HepG2 (cell line): ENCODE measurements around the gene KL. TPM values are rescaled to one million over a fixed set of nuclear protein-coding genes. Genes with fewer than 3 reads are reported as not detected.

ENCODE experiments used
- ATAC-seq: fragments of 200-7000 bp; cut with Tn5 transposase; 3 replicates; pipeline ENCODE4 v1.9.1; 2020; ENCODE audit warnings: mild to moderate bottlenecking, moderate library complexity
- BruUV-seq: library from RNA; stranded (reverse); fragments of 400-500 nt; replicated peaks from 2 replicates; lab custom pipeline; 2021; lab: Mats Ljungman, UMichigan
- CTCF ChIA-PET: fragments of 300-600 bp; formaldehyde crosslinking; extraction: SDS; loops from one replicate; lab custom pipeline; 2021; ENCODE audit warnings: low total read pairs, inconsistent platforms, low intra/inter-chr PET ratio; lab: Yijun Ruan, JAX
- POLR2A ChIA-PET: fragments of 350-600 bp; sonication (Branson Sonifier 250); formaldehyde crosslinking; loops from one replicate; lab custom pipeline; 2020; ENCODE audit warnings: antibody characterized with exemption, inconsistent platforms; lab: Yijun Ruan, JAX
- DNase-seq: peaks from one replicate; pipeline ENCODE4 v3.0.0-alpha.2; 2015; ENCODE audit warnings: low spot score
- FAIRE-seq: peaks from 3 replicates; lab custom pipeline; 2011; peaks lifted over from hg19 to GRCh38; lab: Jason Lieb, UNC
- H2AFZ ChIP-seq: one replicate; pipeline ENCODE4 v1.6.1; 2011; ENCODE audit warnings: low read length, inconsistent platforms
- H3K27ac ChIP-seq: fragments of 300-600 bp; 3 replicates; pipeline ENCODE4 v1.8.0; 2011; ENCODE audit warnings: mixed run types, mild to moderate bottlenecking, mixed read lengths, low read length, inconsistent platforms; ENCODE audit not compliant: insufficient read depth; ENCODE audit errors: extremely low read length
- H3K27me3 ChIP-seq, 2 experiments: fragments of 200-600 bp in 1 of 2; 2 replicates in 1 of 2; 3 replicates in 1 of 2; pipeline versions ENCODE4 v1.6.0 to v1.8.0; 2011; ENCODE audit warnings: low read length in 2 of 2, mild to moderate bottlenecking in 2 of 2, moderate library complexity in 2 of 2, inconsistent platforms in 1 of 2; ENCODE audit not compliant: insufficient read depth in 2 of 2, control insufficient read depth in 1 of 2
- H3K36me3 ChIP-seq, 2 experiments: fragments of 200-600 bp in 1 of 2; replicated peaks in 1 of 2; 2 replicates in 1 of 2; 3 replicates in 1 of 2; pipeline versions ENCODE4 v1.5.1 to v1.8.0; 2011; ENCODE audit warnings: low read length in 2 of 2, inconsistent platforms in 1 of 2; ENCODE audit not compliant: insufficient read depth in 2 of 2, control insufficient read depth in 1 of 2
- H3K4me1 ChIP-seq: 2 replicates; pipeline ENCODE4 v1.5.1; 2012; ENCODE audit warnings: low read length, inconsistent platforms; ENCODE audit not compliant: insufficient read depth
- H3K4me2 ChIP-seq: 2 replicates; pipeline ENCODE4 v1.6.0; 2011; ENCODE audit warnings: low read depth, low read length, inconsistent platforms
- H3K4me3 ChIP-seq, 3 experiments: fragments of 200-600 bp in 1 of 3; sonication (generic), shearing (Covaris generic) in 1 of 3; replicated peaks in 1 of 3; 2 replicates each; pipeline ENCODE4 v1.5.1; 2011 to 2016; ENCODE audit warnings: low read length in 3 of 3, inconsistent platforms in 2 of 3, low read depth in 2 of 3, mild to moderate bottlenecking in 2 of 3, control low read depth in 1 of 3, mixed read lengths in 1 of 3; ENCODE audit not compliant: insufficient read depth in 1 of 3
- H3K79me2 ChIP-seq: one replicate; pipeline ENCODE4 v1.6.1; 2011; ENCODE audit warnings: low read length, inconsistent platforms; ENCODE audit not compliant: insufficient read depth
- H3K9ac ChIP-seq: 2 replicates; pipeline ENCODE4 v1.6.0; 2011; ENCODE audit warnings: mild to moderate bottlenecking, low read depth, low read length, inconsistent platforms; ENCODE audit not compliant: insufficient read depth
- H3K9me3 ChIP-seq: 2 replicates; pipeline ENCODE4 v1.5.1; 2012; ENCODE audit warnings: mild to moderate bottlenecking, low read length
- H4K20me1 ChIP-seq: 2 replicates; pipeline ENCODE4 v1.6.0; 2011; ENCODE audit warnings: inconsistent platforms, mild to moderate bottlenecking, low read length, moderate library complexity; ENCODE audit not compliant: insufficient read depth
- HOXA7 ChIP-seq: sonication (generic); formaldehyde crosslinking; IDR thresholded peaks from 2 replicates; pipeline ENCODE4 v1.8.1; 2022; ENCODE audit warnings: mild to moderate bottlenecking, missing genetic modification reagents, moderate library complexity
- PHF20 ChIP-seq: sonication (generic); formaldehyde crosslinking; IDR thresholded peaks from 2 replicates; pipeline ENCODE4 v1.5.0; 2020; ENCODE audit warnings: mild to moderate bottlenecking, missing genetic modification reagents
- TGIF2 ChIP-seq: IDR thresholded peaks from 2 replicates; pipeline ENCODE4 v1.6.1; 2016; ENCODE audit warnings: control low read depth, missing compliant biosample characterization
- ZNF225 ChIP-seq: sonication (generic); formaldehyde crosslinking; IDR thresholded peaks from 2 replicates; pipeline ENCODE4 v1.4.0; 2020; ENCODE audit warnings: mild to moderate bottlenecking, missing genetic modification reagents
- ZNF350 ChIP-seq: sonication (generic); formaldehyde crosslinking; IDR thresholded peaks from 2 replicates; pipeline ENCODE4 v1.4.0; 2020; ENCODE audit warnings: mild to moderate bottlenecking, low read depth, missing genetic modification reagents, borderline replicate concordance
- WGBS: methylation state at CpG from one replicate; pipeline ENCODE4 v1.1.6; 2017; ENCODE audit warnings: low lambda C conversion rate; 5-methylcytosine and 5-hydroxymethylcytosine counted together
- in situ Hi-C: cut with HindIII; loops from 2 replicates; pipeline ENCODE4 v1.10.0; 2017; ENCODE audit warnings: low pct_unique_long_range_greater_than_20kb; ENCODE audit not compliant: extremely low pct_ligation_motif_present
- intact Hi-C: fragments of 100-400 bp; cut with micrococcal nuclease; formaldehyde crosslinking; loops from one replicate; pipeline ENCODE4 v1.10.0; 2022; ENCODE audit not compliant: unreplicated experiment
- polyA plus RNA-seq, 8 experiments: library from polyadenylated mRNA; depleted of rRNA in 3 of 8; stranded (reverse) in 7 of 8; unstranded in 1 of 8; fragments of >200 nt; fragmentation: Illumina TruSeq in 4 of 8; extraction: Trizol in 4 of 8; gene quantifications; 2 replicates each; pipeline versions ENCODE4 v1.2.1 to v1.2.3, GENCODE V29; 2011 to 2016; ENCODE audit warnings: low read depth in 4 of 8, missing spikeins in 1 of 8, mixed read lengths in 1 of 8; ENCODE audit not compliant: insufficient read depth in 1 of 8
- total RNA-seq, 5 experiments: library from RNA; depleted of rRNA; stranded (reverse); fragments of >200 nt; fragmentation: Illumina TruSeq; extraction: Trizol; gene quantifications; 2 replicates each; pipeline ENCODE4 v1.2.3, GENCODE V29; 2016; ENCODE audit warnings: low read depth in 1 of 5

KL gene
- total and polyA plus RNA-seq, 2 of the 13 experiments (the other 11 are each of a cell fraction or from before 2014, with no cell fraction given), result not detected

DNA sequence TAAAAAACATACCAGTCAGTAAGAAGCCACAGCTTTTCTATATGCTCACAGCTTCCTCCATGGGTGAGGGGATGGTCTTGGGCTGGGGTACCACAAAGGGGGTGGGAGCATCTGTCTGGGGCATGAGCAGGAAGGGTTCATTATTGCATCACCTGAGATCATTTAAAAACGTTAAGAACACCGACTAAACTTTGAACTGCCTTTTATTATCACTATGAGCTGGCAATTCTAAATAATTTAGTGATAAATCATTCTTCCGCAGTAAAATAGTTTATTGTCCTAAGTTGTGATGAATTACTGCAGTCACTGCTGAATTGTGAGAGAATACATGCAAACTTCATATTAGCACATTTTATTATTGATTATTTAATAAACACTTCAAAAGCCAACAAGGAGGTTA, 71.6 kb downstream of the KL start:
- no peak overlapping the region for H3K27ac ChIP-seq
- intact Hi-C loops, result no loop called here
- WGBS, result 41% methylated on average over 3 of the region's 3 CpGs

DNA sequence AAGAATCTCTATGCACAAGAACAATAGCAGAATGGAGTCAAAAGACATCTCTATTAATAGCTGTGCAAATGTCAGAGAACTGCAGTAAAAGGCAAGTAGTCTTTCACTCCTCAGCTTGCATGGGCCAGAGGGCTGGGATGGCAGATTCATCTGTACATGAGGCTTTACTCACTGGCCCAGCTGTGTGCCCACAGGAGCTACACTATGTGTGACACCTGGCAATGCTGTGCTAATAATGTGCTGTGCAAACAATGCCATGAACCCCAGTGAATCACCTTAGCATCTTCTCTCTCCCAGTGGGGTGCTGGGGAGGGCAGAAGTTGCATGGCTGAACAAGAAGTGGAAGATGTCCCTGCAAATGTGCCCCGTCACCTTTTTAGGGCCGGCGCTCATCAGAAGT, 73.1 kb downstream of the KL start:
- in situ Hi-C loops, result no loop called here
- intact Hi-C loops, result no loop called here

More for the DNA sequence above, 71.6 kb downstream of the KL start:
- DNase-seq (no peak), FAIRE-seq (no peak), ATAC-seq (no peak)
- ChIA-PET POLR2A (no interaction called here), CTCF (no interaction called here)
- Histone ChIP-seq H3K4me3 (no peak overlapping the region), H3K9me3 (no peaks in the 10 kb centered on the region), H4K20me1 (no peaks in the 10 kb centered on the region), H3K36me3 (no peaks in the 10 kb centered on the region), H2AFZ (no peak overlapping the region), H3K79me2 (no peaks in the 10 kb centered on the region), H3K9ac (no peak overlapping the region), H3K27me3 (no peaks in the 10 kb centered on the region), H3K4me1 (peaks cover 28% of the 10 kb centered on the region), H3K4me2 (no peak overlapping the region)
- TF ChIP-seq ZNF350 (CRISPR knock-in tag), result no peak
- TF ChIP-seq ZNF225 (CRISPR knock-in tag), result no peak
- TF ChIP-seq HOXA7 (CRISPR knock-in tag), result no peak
- no TSS peak for BruUV-seq
- in situ Hi-C loops, result no loop called here

More for the DNA sequence above, 73.1 kb downstream of the KL start:
- H3K9ac ChIP-seq, result no peak overlapping the region
- DNase-seq, result no peak
- no peak overlapping the region for H3K4me3 ChIP-seq
- H3K4me2 ChIP-seq, result no peak overlapping the region
- WGBS, result 100% methylated on average over 3 of the region's 3 CpGs
- no peaks in the 10 kb centered on the region for H3K36me3 ChIP-seq
- TF ChIP-seq PHF20 (no peak), TGIF2 (CRISPR knock-in tag) (no peak)
- TF ChIP-seq, all 625 proteins: peak for 0
- no peaks in the 10 kb centered on the region for H3K27me3 ChIP-seq
- no peaks in the 10 kb centered on the region for H4K20me1 ChIP-seq
- no peaks in the 10 kb centered on the region for H3K9me3 ChIP-seq
- ChIA-PET CTCF (no interaction called here), POLR2A (no interaction called here)
- FAIRE-seq (no peak), ATAC-seq (no peak)
- no TSS peak for BruUV-seq
- no peak overlapping the region for H2AFZ ChIP-seq
- H3K79me2 ChIP-seq, result no peaks in the 10 kb centered on the region
- H3K4me1 ChIP-seq, result peaks cover 27% of the 10 kb centered on the region
- no peak overlapping the region for H3K27ac ChIP-seq
